ENCODE measurements around the gene NLGN1. TPM values are rescaled to one million over a fixed set of nuclear protein-coding genes. Genes with fewer than 3 reads are reported as not detected.

NLGN1 gene
- total and polyA plus RNA-seq, 2 of the 8 experiments (the other 6 are each of a cell fraction or from before 2014, with no cell fraction given), result 7.8 to 14.8 TPM

DNA sequence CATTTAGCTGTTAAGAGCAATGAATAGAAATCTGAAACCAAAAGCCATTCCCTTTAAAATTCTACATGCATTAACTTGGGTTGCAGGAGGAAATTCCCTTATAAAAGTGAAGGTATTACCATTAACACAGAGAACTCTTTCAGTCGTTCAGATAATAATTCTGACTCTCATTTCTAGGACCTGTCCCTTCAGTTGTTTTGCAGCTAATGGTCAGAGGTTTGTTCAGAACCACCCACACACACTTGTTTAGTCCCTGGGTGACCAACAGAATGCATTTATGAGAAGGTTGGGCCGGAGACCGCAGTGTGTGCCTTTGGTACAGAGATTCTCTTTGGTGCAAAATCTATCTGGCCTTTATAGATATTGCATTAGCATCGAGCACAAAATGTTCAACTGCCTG lies 492.5 kb downstream of the NLGN1 start:
- no peak overlapping the region for H3K18ac ChIP-seq (ENCODE audit: extremely low read depth, low read length)
- no peak overlapping the region for H3K4me2 ChIP-seq (ENCODE audit: insufficient read depth in 1 of 2, low read depth in 2 of 2, low read length in 2 of 2)
- ChIA-PET CTCF (ENCODE audit: partially characterized antibody) (interaction anchor here (1.2 to 3.2 kb wide), 4 partner anchors 9 to 26 kb away, joined by 3 to 7 read pairs (median 6); no protein-coding TSS in a partner anchor), POLR2A (ENCODE audit: partially characterized antibody) (interaction anchor here (1.8 kb wide), 1 partner anchor 14 kb away, joined by 4 read pairs; no protein-coding TSS in a partner anchor)
- FAIRE-seq (no peak), DNase-seq (ENCODE audit: low read depth in 1 of 2, low spot score in 2 of 2) (no peak)
- H4K91ac ChIP-seq (replicated peaks; ENCODE audit: insufficient read length, low read length), result no peak overlapping the region
- H4K8ac ChIP-seq (ENCODE audit: extremely low read depth, insufficient read depth, low read length), result no peak overlapping the region
- 87% methylated on average over 4 of the region's 4 CpGs; no CpG with 5 or more reads in 1 of the 2 experiments for WGBS, 2 experiments (ENCODE audit: extremely low coverage in 1 of 2, insufficient coverage in 1 of 2, insufficient read length in 1 of 2, insufficient replicate concordance in 2 of 2, low coverage in 1 of 2, low lambda C conversion rate in 2 of 2, missing lambda C conversion rate in 1 of 2)
- H2AFZ ChIP-seq (ENCODE audit: low read length), result no peak overlapping the region
- H3K79me2 ChIP-seq (ENCODE audit: control insufficient read depth in 1 of 2, insufficient read depth in 2 of 2, low read length in 2 of 2), result no peaks in the 10 kb centered on the region
- no peak overlapping the region for H3K14ac ChIP-seq (ENCODE audit: insufficient read length)
- no peak overlapping the region for H2AK5ac ChIP-seq (ENCODE audit: low read depth, low read length)
- H3K23ac ChIP-seq (ENCODE audit: insufficient read length), result no peak overlapping the region
- H3K4ac ChIP-seq (replicated peaks; ENCODE audit: insufficient read length, low read depth, low read length), result no peak overlapping the region
- H3K27me3 ChIP-seq (replicated peaks in 1 of 4; ENCODE audit: control insufficient read depth in 3 of 4, extremely low read depth in 1 of 4, insufficient read depth in 3 of 4, low read length in 3 of 4), result no peaks in the 10 kb centered on the region
- H3K23me2 ChIP-seq (ENCODE audit: low read depth, low read length), result no peaks in the 10 kb centered on the region
- no peak overlapping the region for H2BK15ac ChIP-seq (ENCODE audit: low read length)
- no peak overlapping the region for H2BK20ac ChIP-seq (ENCODE audit: low read length)
- no peaks in the 10 kb centered on the region for H3K36me3 ChIP-seq (ENCODE audit: control insufficient read depth in 2 of 4, insufficient read depth in 4 of 4, low read length in 3 of 4)
- H3K4me3 ChIP-seq (ENCODE audit: extremely low read depth in 1 of 4, insufficient read depth in 2 of 4, low read depth in 3 of 4, low read length in 4 of 4), result no peak overlapping the region
- no peak overlapping the region for H3K56ac ChIP-seq (replicated peaks; ENCODE audit: insufficient read length, low read depth, low read length)
- H4K20me1 ChIP-seq (replicated peaks in 1 of 2; ENCODE audit: control insufficient read depth in 1 of 2, insufficient read depth in 2 of 2, low read length in 2 of 2), result no peaks in the 10 kb centered on the region
- H3K9me3 ChIP-seq (ENCODE audit: insufficient read depth in 2 of 2, low read depth in 1 of 2, low read length in 1 of 2), result no peaks in the 10 kb centered on the region
- H2BK120ac ChIP-seq (replicated peaks; ENCODE audit: low read depth, low read length), result no peak overlapping the region
- H2BK12ac ChIP-seq (ENCODE audit: low read depth, low read length), result no peak overlapping the region
- H3K9ac ChIP-seq (replicated peaks in 1 of 4; ENCODE audit: extremely low read depth in 1 of 4, low read depth in 3 of 4, low read length in 3 of 4), result no peak overlapping the region
- no peaks in the 10 kb centered on the region for H3K79me1 ChIP-seq (ENCODE audit: low read depth, low read length)
- H2BK5ac ChIP-seq (ENCODE audit: low read depth, low read length), result no peak overlapping the region
- no peak overlapping the region for H3K27ac ChIP-seq (ENCODE audit: low read depth, low read length)
- no peak overlapping the region for H4K5ac ChIP-seq (ENCODE audit: insufficient read length, low read depth, low read length)
- H3K4me1 ChIP-seq (replicated peaks in 1 of 4; ENCODE audit: control insufficient read depth in 3 of 4, insufficient read depth in 4 of 4, low read length in 3 of 4), result no peaks in the 10 kb centered on the region
- TF ChIP-seq, protein P1, sequence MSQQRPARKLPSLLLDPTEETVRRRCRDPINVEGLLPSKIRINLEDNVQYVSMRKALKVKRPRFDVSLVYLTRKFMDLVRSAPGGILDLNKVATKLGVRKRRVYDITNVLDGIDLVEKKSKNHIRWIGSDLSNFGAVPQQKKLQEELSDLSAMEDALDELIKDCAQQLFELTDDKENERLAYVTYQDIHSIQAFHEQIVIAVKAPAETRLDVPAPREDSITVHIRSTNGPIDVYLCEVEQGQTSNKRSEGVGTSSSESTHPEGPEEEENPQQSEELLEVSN (IDR thresholded peaks at IDR 0.05), result no peak
- TF ChIP-seq RFX5 (IDR thresholded peaks at IDR 0.05; ENCODE audit: borderline replicate concordance, low read depth, low read length) (no peak), TEAD4 (IDR thresholded peaks at IDR 0.05; ENCODE audit: low read depth, low read length) (no peak), TBP (IDR thresholded peaks at IDR 0.05; ENCODE audit: low read depth, low read length) (no peak), CHD2 (IDR thresholded peaks at IDR 0.05; ENCODE audit: low read length) (no peak), ASH2L (IDR thresholded peaks at IDR 0.05; ENCODE audit: low read length) (no peak), KDM1A (IDR thresholded peaks at IDR 0.05; ENCODE audit: borderline replicate concordance, low read length) (no peak), YY1 (IDR thresholded peaks at IDR 0.05; ENCODE audit: low read depth, low read length) (no peak), SIX5 (IDR thresholded peaks at IDR 0.05; ENCODE audit: low read depth, low read length) (no peak), SRF (IDR thresholded peaks at IDR 0.05; ENCODE audit: low read depth, low read length) (no peak), RNF2 (IDR thresholded peaks at IDR 0.05; ENCODE audit: borderline replicate concordance, low read depth, low read length, missing control alignments, poor library complexity, severe bottlenecking) (no peak)
- TF ChIP-seq, protein P2, sequence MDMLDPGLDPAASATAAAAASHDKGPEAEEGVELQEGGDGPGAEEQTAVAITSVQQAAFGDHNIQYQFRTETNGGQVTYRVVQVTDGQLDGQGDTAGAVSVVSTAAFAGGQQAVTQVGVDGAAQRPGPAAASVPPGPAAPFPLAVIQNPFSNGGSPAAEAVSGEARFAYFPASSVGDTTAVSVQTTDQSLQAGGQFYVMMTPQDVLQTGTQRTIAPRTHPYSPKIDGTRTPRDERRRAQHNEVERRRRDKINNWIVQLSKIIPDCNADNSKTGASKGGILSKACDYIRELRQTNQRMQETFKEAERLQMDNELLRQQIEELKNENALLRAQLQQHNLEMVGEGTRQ (IDR thresholded peaks at IDR 0.05; ENCODE audit: low read length), result no peak
